Measurements from ENCODE around the gene RAPGEF3.

Gene RAPGEF3

DNA sequence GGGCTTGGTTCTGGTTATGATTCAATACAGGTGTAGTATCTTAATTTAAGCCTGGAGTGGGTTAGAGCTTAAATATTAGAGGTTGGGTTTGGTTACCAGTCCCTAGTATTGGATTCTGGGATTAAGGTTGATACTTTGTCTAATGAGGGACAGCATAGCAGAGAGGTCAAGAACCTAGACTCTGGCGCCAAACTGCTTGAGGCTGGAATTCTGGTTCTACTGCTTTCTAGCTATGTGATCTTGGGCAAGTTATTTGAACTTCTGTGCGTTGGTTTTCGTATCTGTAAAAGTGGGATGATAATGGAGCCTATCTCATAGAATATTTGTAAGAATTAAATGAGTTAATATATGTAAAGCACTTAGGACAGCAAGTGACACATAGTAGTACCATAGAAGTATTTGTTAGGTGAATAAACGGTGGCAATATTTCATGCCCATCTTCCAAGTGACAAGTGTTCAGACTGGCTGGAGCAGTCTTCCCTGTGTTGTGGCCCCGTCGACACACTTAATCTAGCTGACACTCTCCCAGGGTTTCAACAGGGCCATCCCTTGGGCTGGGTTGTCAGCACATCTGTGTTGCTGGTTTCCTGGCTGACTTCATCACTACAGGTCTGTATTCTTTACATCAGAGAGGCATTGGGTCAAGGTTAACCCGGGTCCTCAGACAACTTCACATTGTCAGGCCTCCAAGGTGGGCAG lies 36.4 kb downstream of the RAPGEF3 start:
- no peak for DNase-seq (ENCODE audit: low read depth)
- no peak for TF ChIP-seq MAX (IDR thresholded peaks at IDR 0.05; ENCODE audit: low read depth, low read length)
- no peak overlapping the region for H3K4me3 ChIP-seq (ENCODE audit: low read depth, low read length)

GRCh38 chr12:47721431-47721973 lies 37.2 kb downstream of the RAPGEF3 start:
- peak; percentile 83 for DNase-seq (ENCODE audit: low read depth)
- 0 out of 2 replicates have a peak, but pooled peaks have one; percentile 19 for TF ChIP-seq MAX (IDR thresholded peaks at IDR 0.05; ENCODE audit: low read depth, low read length)
- TF ChIP-seq, protein P1, sequence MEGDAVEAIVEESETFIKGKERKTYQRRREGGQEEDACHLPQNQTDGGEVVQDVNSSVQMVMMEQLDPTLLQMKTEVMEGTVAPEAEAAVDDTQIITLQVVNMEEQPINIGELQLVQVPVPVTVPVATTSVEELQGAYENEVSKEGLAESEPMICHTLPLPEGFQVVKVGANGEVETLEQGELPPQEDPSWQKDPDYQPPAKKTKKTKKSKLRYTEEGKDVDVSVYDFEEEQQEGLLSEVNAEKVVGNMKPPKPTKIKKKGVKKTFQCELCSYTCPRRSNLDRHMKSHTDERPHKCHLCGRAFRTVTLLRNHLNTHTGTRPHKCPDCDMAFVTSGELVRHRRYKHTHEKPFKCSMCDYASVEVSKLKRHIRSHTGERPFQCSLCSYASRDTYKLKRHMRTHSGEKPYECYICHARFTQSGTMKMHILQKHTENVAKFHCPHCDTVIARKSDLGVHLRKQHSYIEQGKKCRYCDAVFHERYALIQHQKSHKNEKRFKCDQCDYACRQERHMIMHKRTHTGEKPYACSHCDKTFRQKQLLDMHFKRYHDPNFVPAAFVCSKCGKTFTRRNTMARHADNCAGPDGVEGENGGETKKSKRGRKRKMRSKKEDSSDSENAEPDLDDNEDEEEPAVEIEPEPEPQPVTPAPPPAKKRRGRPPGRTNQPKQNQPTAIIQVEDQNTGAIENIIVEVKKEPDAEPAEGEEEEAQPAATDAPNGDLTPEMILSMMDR (IDR thresholded peaks at IDR 0.05; ENCODE audit: low read depth, low read length), result no peak
- no peak overlapping the region for H3K4me3 ChIP-seq (ENCODE audit: low read depth, low read length)

DNA sequence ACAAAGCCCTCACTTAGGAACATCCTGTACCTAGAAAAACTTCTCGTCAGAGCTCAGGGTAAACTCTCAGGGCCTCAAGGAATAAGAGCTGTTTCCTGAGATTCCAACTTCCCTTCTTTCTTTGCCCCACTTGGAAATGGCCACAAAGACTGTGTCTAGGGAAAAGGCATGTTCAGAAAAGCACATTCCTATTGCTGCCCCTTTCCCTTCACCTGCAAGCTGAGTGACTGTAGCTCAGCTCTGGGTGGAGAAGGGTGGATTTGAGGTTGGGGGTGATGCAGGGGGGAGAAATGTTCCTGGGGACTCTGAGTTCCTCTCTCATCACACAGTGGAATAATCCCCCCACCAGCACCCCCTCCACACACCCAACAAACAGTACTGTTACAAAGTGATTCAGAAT lies 40.1 kb downstream of the RAPGEF3 start:
- H3K4me3 ChIP-seq (ENCODE audit: low read depth, low read length), result no peak overlapping the region

DNA sequence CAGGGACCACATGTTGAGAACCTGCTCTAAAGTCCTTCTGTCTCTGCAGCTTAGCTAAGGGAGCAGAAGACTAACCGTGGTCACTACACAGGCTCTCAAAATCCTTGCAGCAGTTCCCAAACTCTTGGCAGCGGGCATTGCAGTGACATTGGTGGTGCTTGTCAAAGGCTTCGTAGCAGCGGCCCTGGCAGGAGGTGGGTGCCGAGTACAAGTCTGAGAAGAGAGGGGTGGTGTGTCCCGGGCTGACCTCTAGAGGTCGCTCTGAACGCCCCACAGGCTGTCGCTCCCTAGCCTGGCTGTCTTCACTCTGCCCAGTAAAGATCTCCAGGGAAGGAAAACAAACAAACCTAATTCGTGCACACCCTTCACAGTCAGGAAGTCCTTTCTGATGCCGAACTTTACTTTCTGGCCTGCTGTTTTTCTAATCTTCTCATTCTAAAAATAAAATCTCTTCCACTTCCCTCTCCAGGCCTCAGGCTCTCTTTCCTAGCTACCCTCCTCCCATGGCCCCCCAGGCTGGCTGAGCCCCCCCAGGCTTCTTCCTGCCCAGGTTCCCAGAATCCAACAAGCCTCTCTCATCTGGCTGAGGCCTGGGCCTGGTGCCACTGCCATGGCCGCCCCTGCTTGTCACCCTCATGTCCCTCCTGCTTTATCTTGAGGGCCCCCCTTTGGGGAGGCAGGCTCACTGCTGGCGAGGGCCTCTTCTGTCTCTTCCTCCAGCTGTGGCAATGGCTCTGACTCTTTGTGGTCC lies 41.1 kb downstream of the RAPGEF3 start:
- TF ChIP-seq, protein P1 (IDR thresholded peaks at IDR 0.05; ENCODE audit: low read depth, low read length), result peak; percentile 90
- TF ChIP-seq MYC (IDR thresholded peaks at IDR 0.05; ENCODE audit: low read depth, low read length), result no peak; the same call in 1 of the 2 replicates
- TF ChIP-seq MAX (IDR thresholded peaks at IDR 0.05; ENCODE audit: low read depth, low read length), result 0 out of 2 replicates have a peak, but pooled peaks have one; percentile 37
- no peak for TF ChIP-seq POLR2A (IDR thresholded peaks at IDR 0.05; ENCODE audit: extremely low read depth, insufficient read length)
- H3K4me3 ChIP-seq (ENCODE audit: low read depth, low read length), result no peak overlapping the region
- DNase-seq (ENCODE audit: low read depth), result peak; percentile 86

More for the DNA sequence above, 40.1 kb downstream of the RAPGEF3 start:
- no peak for DNase-seq (ENCODE audit: low read depth)
- TF ChIP-seq MAX (IDR thresholded peaks at IDR 0.05; ENCODE audit: low read depth, low read length) (no peak), MYC (IDR thresholded peaks at IDR 0.05; ENCODE audit: low read depth, low read length) (no peak), POLR2A (IDR thresholded peaks at IDR 0.05; ENCODE audit: extremely low read depth, insufficient read length) (no peak)
- TF ChIP-seq, protein P1 (IDR thresholded peaks at IDR 0.05; ENCODE audit: low read depth, low read length), result no peak

GRCh38 chr12:47717046-47717442 lies 41.6 kb downstream of the RAPGEF3 start:
- no peak for DNase-seq (ENCODE audit: low read depth)
- TF ChIP-seq POLR2A (IDR thresholded peaks at IDR 0.05; ENCODE audit: extremely low read depth, insufficient read length), result no peak
- TF ChIP-seq, protein P1 (IDR thresholded peaks at IDR 0.05; ENCODE audit: low read depth, low read length), result no peak
- TF ChIP-seq MAX (IDR thresholded peaks at IDR 0.05; ENCODE audit: low read depth, low read length), result no peak
- TF ChIP-seq MYC (IDR thresholded peaks at IDR 0.05; ENCODE audit: low read depth, low read length), result no peak
- no peak overlapping the region for H3K4me3 ChIP-seq (ENCODE audit: low read depth, low read length)
